ENCODE measurements around the gene C5orf24. TPM values are rescaled to one million over a fixed set of nuclear protein-coding genes. Genes with fewer than 3 reads are reported as not detected.

Gene C5orf24
- total and polyA plus RNA-seq, 4 donors: 14.5 to 48.9 (median 23.4) TPM

- TF ChIP-seq RAD21 (IDR thresholded peaks at IDR 0.05) (no peak), TAF1 (conservative IDR thresholded peaks at IDR 0.05) (no peak)
- TF ChIP-seq, protein P1, sequence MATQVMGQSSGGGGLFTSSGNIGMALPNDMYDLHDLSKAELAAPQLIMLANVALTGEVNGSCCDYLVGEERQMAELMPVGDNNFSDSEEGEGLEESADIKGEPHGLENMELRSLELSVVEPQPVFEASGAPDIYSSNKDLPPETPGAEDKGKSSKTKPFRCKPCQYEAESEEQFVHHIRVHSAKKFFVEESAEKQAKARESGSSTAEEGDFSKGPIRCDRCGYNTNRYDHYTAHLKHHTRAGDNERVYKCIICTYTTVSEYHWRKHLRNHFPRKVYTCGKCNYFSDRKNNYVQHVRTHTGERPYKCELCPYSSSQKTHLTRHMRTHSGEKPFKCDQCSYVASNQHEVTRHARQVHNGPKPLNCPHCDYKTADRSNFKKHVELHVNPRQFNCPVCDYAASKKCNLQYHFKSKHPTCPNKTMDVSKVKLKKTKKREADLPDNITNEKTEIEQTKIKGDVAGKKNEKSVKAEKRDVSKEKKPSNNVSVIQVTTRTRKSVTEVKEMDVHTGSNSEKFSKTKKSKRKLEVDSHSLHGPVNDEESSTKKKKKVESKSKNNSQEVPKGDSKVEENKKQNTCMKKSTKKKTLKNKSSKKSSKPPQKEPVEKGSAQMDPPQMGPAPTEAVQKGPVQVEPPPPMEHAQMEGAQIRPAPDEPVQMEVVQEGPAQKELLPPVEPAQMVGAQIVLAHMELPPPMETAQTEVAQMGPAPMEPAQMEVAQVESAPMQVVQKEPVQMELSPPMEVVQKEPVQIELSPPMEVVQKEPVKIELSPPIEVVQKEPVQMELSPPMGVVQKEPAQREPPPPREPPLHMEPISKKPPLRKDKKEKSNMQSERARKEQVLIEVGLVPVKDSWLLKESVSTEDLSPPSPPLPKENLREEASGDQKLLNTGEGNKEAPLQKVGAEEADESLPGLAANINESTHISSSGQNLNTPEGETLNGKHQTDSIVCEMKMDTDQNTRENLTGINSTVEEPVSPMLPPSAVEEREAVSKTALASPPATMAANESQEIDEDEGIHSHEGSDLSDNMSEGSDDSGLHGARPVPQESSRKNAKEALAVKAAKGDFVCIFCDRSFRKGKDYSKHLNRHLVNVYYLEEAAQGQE (IDR thresholded peaks at IDR 0.05): no peak
Observed at GRCh38 chr5:134818776-134819175, 27.0 kb upstream of the C5orf24 start (continued).

- no peak for DNase-seq (ENCODE audit: low spot score)
- 94% methylated on average over 4 of the region's 4 CpGs for WGBS
- H3K27me3 ChIP-seq (ENCODE audit: control insufficient read depth in 4 of 4, insufficient read depth in 4 of 4, low read length in 3 of 4): no peaks in the 10 kb centered on the region
- H3K4me3 ChIP-seq (ENCODE audit: low read depth in 1 of 3, low read length in 3 of 3): no peak overlapping the region
- TF ChIP-seq, protein P1 (IDR thresholded peaks at IDR 0.05): no peak
- TF ChIP-seq, protein P2, sequence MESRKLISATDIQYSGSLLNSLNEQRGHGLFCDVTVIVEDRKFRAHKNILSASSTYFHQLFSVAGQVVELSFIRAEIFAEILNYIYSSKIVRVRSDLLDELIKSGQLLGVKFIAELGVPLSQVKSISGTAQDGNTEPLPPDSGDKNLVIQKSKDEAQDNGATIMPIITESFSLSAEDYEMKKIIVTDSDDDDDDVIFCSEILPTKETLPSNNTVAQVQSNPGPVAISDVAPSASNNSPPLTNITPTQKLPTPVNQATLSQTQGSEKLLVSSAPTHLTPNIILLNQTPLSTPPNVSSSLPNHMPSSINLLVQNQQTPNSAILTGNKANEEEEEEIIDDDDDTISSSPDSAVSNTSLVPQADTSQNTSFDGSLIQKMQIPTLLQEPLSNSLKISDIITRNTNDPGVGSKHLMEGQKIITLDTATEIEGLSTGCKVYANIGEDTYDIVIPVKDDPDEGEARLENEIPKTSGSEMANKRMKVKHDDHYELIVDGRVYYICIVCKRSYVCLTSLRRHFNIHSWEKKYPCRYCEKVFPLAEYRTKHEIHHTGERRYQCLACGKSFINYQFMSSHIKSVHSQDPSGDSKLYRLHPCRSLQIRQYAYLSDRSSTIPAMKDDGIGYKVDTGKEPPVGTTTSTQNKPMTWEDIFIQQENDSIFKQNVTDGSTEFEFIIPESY (IDR thresholded peaks at IDR 0.05): no peak
- TF ChIP-seq RAD21 (IDR thresholded peaks at IDR 0.05) (no peak), CTCF (IDR thresholded peaks at IDR 0.05; ENCODE audit: low read depth, low read length, missing input control) (no peak), HNF4A (conservative IDR thresholded peaks at IDR 0.05) (no peak), YY1 (IDR thresholded peaks at IDR 0.05) (no peak), SP1 (IDR thresholded peaks at IDR 0.05) (no peak), GABPA (IDR thresholded peaks at IDR 0.05 in 1 of 2, conservative IDR thresholded peaks at IDR 0.05 in 1 of 2) (no peak), FOXA2 (IDR thresholded peaks at IDR 0.05) (no peak), FOXA1 (IDR thresholded peaks at IDR 0.05) (no peak), RXRA (IDR thresholded peaks at IDR 0.05) (no peak)
- H3K9ac ChIP-seq (ENCODE audit: low read depth in 1 of 2, low read length in 2 of 2): no peak overlapping the region
- H3K4me1 ChIP-seq (ENCODE audit: control insufficient read depth in 4 of 4, insufficient read depth in 4 of 4, low read length in 3 of 4): peaks cover 3 to 4% (median 4%) of the 10 kb centered on the region in 4 donors
- H3K36me3 ChIP-seq (ENCODE audit: control insufficient read depth in 4 of 4, insufficient read depth in 3 of 4, low read depth in 1 of 4, low read length in 3 of 4): peaks cover 9 to 30% (median 15%) of the 10 kb centered on the region in 4 donors
- H3K9me3 ChIP-seq (ENCODE audit: control insufficient read depth in 4 of 4, low read length in 3 of 4): no peaks in the 10 kb centered on the region
- H3K27ac ChIP-seq (ENCODE audit: low read depth in 1 of 2, low read length in 2 of 2): no peak overlapping the region
Observed at GRCh38 chr5:134819407-134819963, 26.3 kb upstream of the C5orf24 start.

Measured in liver (tissue), 9 donors.